Breast epithelium (tissue), 3 donors: ENCODE results near the gene OPN1LW.
"Not testable (repeated sequence)": the region's sequence is repeated elsewhere in the genome, so short reads cannot be mapped to it uniquely, and the experiment has no call there.

Experiments used
- POLR2A ChIP-seq: fragments of 450-650 bp; IDR thresholded peaks from one replicate; pipeline ENCODE4 v1.6.1; 2016; ENCODE audit warnings: antibody characterized with exemption, mild to moderate bottlenecking, moderate library complexity
- TF ChIP-seq, protein P1 (sequence below), 3 donors: fragments of 450-650 bp; IDR thresholded peaks; one replicate each; pipeline ENCODE4 v1.5.1; 2016 to 2017; ENCODE audit warnings: antibody characterized with exemption in 3 of 3, mild to moderate bottlenecking in 3 of 3, moderate library complexity in 3 of 3

DNA sequence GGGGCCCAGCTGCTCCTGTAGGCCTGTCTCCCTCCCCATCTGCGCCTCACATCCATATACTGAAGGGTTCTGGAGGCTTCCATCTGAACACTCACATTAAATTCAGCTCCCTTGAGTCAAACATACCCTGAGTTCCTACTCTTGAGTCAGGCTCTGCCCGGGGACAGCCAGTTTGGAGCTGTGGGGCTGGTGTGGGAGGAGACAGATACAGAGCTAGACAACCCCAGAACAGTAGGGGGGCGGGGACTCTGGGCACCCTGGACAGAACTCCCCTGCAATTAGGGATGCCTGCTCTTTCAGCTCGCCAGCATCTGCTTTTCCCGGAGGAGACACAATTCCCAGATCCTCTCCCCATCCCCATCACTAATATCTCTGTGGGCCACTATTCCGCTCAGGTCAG is 7.0 kb downstream of the OPN1LW start:
- not testable (repeated sequence) for TF ChIP-seq POLR2A
- TF ChIP-seq, protein P1, sequence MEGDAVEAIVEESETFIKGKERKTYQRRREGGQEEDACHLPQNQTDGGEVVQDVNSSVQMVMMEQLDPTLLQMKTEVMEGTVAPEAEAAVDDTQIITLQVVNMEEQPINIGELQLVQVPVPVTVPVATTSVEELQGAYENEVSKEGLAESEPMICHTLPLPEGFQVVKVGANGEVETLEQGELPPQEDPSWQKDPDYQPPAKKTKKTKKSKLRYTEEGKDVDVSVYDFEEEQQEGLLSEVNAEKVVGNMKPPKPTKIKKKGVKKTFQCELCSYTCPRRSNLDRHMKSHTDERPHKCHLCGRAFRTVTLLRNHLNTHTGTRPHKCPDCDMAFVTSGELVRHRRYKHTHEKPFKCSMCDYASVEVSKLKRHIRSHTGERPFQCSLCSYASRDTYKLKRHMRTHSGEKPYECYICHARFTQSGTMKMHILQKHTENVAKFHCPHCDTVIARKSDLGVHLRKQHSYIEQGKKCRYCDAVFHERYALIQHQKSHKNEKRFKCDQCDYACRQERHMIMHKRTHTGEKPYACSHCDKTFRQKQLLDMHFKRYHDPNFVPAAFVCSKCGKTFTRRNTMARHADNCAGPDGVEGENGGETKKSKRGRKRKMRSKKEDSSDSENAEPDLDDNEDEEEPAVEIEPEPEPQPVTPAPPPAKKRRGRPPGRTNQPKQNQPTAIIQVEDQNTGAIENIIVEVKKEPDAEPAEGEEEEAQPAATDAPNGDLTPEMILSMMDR (IDR thresholded peaks at IDR 0.05), result not testable (repeated sequence)
